KMS-11 (cell line): ENCODE measurements around the gene CDC42BPA.

Experiments used
- H2AFZ ChIP-seq: fragments of 200-600 bp; sonication (generic); 2 replicates; pipeline ENCODE4 v1.6.1; 2016; ENCODE audit warnings: antibody characterized with exemption, mixed run types, low read depth
- H3K27ac ChIP-seq: fragments of 200-600 bp; sonication (generic); 2 replicates; pipeline ENCODE4 v1.6.1; 2016; ENCODE audit warnings: mild to moderate bottlenecking, mixed run types
- H3K27me3 ChIP-seq: fragments of 200-600 bp; sonication (generic); 2 replicates; pipeline ENCODE4 v1.6.1; 2017; ENCODE audit warnings: mild to moderate bottlenecking, low read depth, mixed run types, moderate library complexity; ENCODE audit not compliant: insufficient read depth
- H3K36me3 ChIP-seq: fragments of 200-600 bp; sonication (generic); 2 replicates; pipeline ENCODE4 v1.6.1; 2017; ENCODE audit warnings: mild to moderate bottlenecking, mixed run types; ENCODE audit not compliant: insufficient read depth
- H3K4me1 ChIP-seq: fragments of 200-600 bp; sonication (generic); 2 replicates; pipeline ENCODE4 v1.6.1; 2016; ENCODE audit warnings: mild to moderate bottlenecking, low read depth, mixed run types; ENCODE audit not compliant: poor library complexity, severe bottlenecking
- H3K4me2 ChIP-seq: fragments of 200-600 bp; sonication (generic); 2 replicates; pipeline ENCODE4 v1.7.0; 2016; ENCODE audit warnings: mild to moderate bottlenecking, mixed run types
- H3K4me3 ChIP-seq: fragments of 200-600 bp; sonication (generic); IDR thresholded peaks from 2 replicates; pipeline ENCODE4 v1.6.1; 2017; ENCODE audit warnings: low read depth, low read length, mixed read lengths; ENCODE audit not compliant: insufficient read depth
- H3K79me2 ChIP-seq: fragments of 200-600 bp; sonication (generic); 2 replicates; pipeline ENCODE4 v1.6.1; 2016; ENCODE audit warnings: low read depth, mixed run types; ENCODE audit not compliant: insufficient read depth
- H3K9ac ChIP-seq: fragments of 200-600 bp; sonication (generic); 2 replicates; pipeline ENCODE4 v1.6.1; 2016; ENCODE audit warnings: mild to moderate bottlenecking, mixed run types
- H4K20me1 ChIP-seq: fragments of 200-600 bp; sonication (generic); 2 replicates; pipeline ENCODE4 v1.6.1; 2016; ENCODE audit warnings: mild to moderate bottlenecking, mixed run types; ENCODE audit not compliant: insufficient read depth
- TF ChIP-seq, protein P1 (sequence below): fragments of 200-600 bp; sonication (generic); conservative IDR thresholded peaks from 2 replicates; pipeline ENCODE4 v1.6.1; 2017; ENCODE audit warnings: low read depth, mild to moderate bottlenecking, antibody characterized with exemption, low read length, moderate library complexity, mixed read lengths

Gene CDC42BPA

DNA sequence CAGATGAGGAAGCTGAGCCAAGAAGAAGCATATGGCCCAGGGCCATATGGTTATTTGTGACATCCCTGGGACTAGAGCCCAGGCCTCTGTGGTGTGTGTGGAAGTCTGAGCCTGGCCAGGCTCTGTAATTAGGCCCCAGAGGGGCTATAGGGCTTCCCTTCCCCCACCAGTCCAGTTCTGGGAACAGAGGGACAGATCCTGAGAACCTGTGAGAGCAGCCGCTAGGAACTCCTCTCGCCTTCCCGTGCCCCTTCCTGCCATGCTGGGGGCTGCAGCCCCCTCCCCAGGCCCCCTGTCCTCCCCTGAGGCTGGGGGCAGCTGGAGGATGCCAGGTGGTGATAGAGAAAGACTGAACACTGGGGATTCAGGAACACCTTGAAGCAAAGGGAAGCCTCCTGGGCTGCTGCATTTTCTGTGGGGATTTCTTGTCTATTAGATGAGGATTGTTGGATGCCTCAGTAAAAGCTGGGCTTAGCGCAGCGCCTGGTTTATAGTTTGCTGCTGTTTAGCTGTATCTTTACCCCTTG, 344.9 kb downstream of the CDC42BPA start:
- Histone ChIP-seq H2AFZ (no peak overlapping the region), H3K4me2 (no peak overlapping the region), H3K4me1 (no peaks in the 10 kb centered on the region), H4K20me1 (no peaks in the 10 kb centered on the region), H3K36me3 (no peaks in the 10 kb centered on the region), H3K4me3 (no peak overlapping the region), H3K27me3 (no peaks in the 10 kb centered on the region), H3K79me2 (no peaks in the 10 kb centered on the region), H3K9ac (no peak overlapping the region), H3K27ac (no peak overlapping the region)
- TF ChIP-seq, protein P1, sequence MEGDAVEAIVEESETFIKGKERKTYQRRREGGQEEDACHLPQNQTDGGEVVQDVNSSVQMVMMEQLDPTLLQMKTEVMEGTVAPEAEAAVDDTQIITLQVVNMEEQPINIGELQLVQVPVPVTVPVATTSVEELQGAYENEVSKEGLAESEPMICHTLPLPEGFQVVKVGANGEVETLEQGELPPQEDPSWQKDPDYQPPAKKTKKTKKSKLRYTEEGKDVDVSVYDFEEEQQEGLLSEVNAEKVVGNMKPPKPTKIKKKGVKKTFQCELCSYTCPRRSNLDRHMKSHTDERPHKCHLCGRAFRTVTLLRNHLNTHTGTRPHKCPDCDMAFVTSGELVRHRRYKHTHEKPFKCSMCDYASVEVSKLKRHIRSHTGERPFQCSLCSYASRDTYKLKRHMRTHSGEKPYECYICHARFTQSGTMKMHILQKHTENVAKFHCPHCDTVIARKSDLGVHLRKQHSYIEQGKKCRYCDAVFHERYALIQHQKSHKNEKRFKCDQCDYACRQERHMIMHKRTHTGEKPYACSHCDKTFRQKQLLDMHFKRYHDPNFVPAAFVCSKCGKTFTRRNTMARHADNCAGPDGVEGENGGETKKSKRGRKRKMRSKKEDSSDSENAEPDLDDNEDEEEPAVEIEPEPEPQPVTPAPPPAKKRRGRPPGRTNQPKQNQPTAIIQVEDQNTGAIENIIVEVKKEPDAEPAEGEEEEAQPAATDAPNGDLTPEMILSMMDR, result no peak

DNA sequence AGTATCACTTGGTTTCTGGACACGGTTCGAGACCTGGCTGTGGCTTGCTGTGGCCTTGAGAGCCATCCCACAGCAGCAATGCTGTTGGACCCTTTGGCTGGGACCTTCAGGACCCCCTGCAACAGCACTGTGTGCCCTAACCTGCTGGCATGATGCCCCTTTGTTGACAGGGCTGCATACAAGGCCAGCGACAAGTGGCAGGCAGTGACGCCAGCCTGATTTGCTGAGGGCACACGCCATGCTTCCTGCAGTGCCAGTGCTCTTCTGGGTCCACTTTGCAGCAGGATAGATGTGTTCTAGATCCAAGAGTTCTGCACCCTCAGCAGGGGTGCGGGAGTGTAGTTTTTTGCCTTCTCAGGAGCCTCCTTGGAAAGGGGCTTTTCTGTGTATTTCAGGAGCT, 345.4 kb downstream of the CDC42BPA start:
- Histone ChIP-seq H2AFZ (no peak overlapping the region), H3K4me3 (no peak overlapping the region), H3K79me2 (no peaks in the 10 kb centered on the region), H3K27me3 (no peaks in the 10 kb centered on the region), H3K9ac (no peak overlapping the region), H4K20me1 (no peaks in the 10 kb centered on the region), H3K4me2 (no peak overlapping the region), H3K27ac (no peak overlapping the region), H3K36me3 (no peaks in the 10 kb centered on the region), H3K4me1 (no peaks in the 10 kb centered on the region)
- TF ChIP-seq, protein P1, result no peak

DNA sequence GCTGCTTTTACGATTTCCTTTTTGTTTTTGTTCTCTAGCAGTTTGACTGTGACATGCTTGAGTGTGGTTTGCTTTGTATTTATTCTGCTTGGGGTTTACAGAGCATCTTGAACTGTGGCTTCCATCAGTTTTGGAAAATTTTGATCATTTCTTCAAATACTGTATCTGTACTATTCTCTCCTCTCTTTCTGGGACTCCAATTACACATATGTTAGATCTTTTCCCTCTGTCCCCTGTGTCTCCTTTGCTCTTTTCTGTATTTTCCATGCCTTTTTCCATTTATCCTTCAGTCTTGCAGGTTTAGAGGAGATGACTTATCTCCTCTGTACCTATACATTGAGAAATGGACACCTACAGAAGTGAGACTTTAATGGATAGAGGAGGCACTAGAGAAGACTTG, 346.5 kb downstream of the CDC42BPA start:
- H3K4me2 ChIP-seq, result no peak overlapping the region
- H3K4me1 ChIP-seq, result no peaks in the 10 kb centered on the region
- H3K4me3 ChIP-seq, result no peak overlapping the region
- H4K20me1 ChIP-seq, result no peaks in the 10 kb centered on the region
- no peaks in the 10 kb centered on the region for H3K27me3 ChIP-seq
- H2AFZ ChIP-seq, result no peak overlapping the region
- H3K27ac ChIP-seq, result no peak overlapping the region
- TF ChIP-seq, protein P1, result no peak
- H3K79me2 ChIP-seq, result no peaks in the 10 kb centered on the region; the same call in 1 of the 2 replicates
- H3K36me3 ChIP-seq, result no peaks in the 10 kb centered on the region
- H3K9ac ChIP-seq, result no peak overlapping the region

DNA sequence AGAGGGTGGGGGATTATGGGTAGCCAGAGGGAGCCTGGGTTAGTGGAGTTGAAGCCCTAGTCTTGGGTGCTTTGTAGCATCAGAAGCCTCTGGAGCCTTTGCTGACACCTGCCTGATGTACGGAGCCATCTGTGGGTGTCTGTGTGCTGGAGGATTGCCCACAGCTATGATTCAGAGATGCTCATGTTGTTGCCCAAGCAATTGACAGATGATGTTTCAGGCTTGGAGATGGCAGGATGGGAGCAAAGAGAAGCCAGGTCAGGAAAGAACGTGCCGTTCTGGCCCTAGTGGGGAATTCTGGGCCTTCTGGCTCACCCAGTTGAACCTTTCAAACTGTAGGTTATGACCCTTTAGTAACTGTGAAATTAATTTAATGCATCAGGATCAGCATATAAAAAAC, 350.6 kb downstream of the CDC42BPA start:
- TF ChIP-seq, protein P1, result no peak
- Histone ChIP-seq H3K4me2 (no peak overlapping the region), H3K79me2 (no peaks in the 10 kb centered on the region; the same call in 1 of the 2 replicates), H4K20me1 (no peaks in the 10 kb centered on the region), H2AFZ (no peak overlapping the region), H3K4me3 (no peak overlapping the region), H3K36me3 (no peaks in the 10 kb centered on the region; the same call in 1 of the 2 replicates), H3K4me1 (no peaks in the 10 kb centered on the region), H3K27ac (no peak overlapping the region), H3K27me3 (no peaks in the 10 kb centered on the region), H3K9ac (no peak overlapping the region)
